Caco-2 (cell line): ENCODE data around the gene RIMS3. TPM values are rescaled to one million over a fixed set of nuclear protein-coding genes. Genes with fewer than 3 reads are reported as not detected.

Experiments
- BruUV-seq: library from RNA; stranded (reverse); fragments of 400-500 nt; replicated peaks from 2 replicates; lab custom pipeline; 2021; lab: Mats Ljungman, UMichigan
- CTCF ChIA-PET: fragments of 300-600 bp; sonication (Branson Sonifier 250); formaldehyde crosslinking; loops from one replicate; lab custom pipeline; 2022; ENCODE audit warnings: antibody characterized with exemption; lab: Charles Lee
- POLR2A ChIA-PET: fragments of 300-600 bp; sonication (Branson Sonifier 250); formaldehyde crosslinking; loops from one replicate; lab custom pipeline; 2022; ENCODE audit warnings: antibody characterized with exemption; lab: Charles Lee
- DNase-seq, 2 experiments: peaks; one replicate each; pipeline versions ENCODE4 v3.0.0 to v3.0.0-alpha.2; 2020 to 2022
- H3K27me3 ChIP-seq: replicated peaks from 2 replicates; pipeline ENCODE4 v1.6.0; 2011; ENCODE audit warnings: low read length; ENCODE audit not compliant: control insufficient read depth, insufficient read depth
- H3K36me3 ChIP-seq: 2 replicates; pipeline ENCODE4 v1.5.1; 2011; ENCODE audit warnings: low read length; ENCODE audit not compliant: control insufficient read depth, insufficient read depth
- H3K4me1 ChIP-seq: fragments of 250-450 bp; sonication (Bioruptor Pico); 2 replicates; pipeline ENCODE4 v1.5.1; 2020; ENCODE audit warnings: mild to moderate bottlenecking
- H3K4me3 ChIP-seq: 2 replicates; pipeline ENCODE4 v1.5.1; 2011; ENCODE audit warnings: low read depth, mild to moderate bottlenecking, control low read depth, low read length
- H3K9me3 ChIP-seq: fragments of 250-450 bp; sonication (Bioruptor Pico); 2 replicates; pipeline ENCODE4 v1.5.1; 2020; ENCODE audit warnings: mild to moderate bottlenecking, moderate library complexity
- H3K27ac Mint-ChIP-seq: one replicate; pipeline ENCODE4 v1.8.0; 2022; ENCODE audit warnings: mixed read lengths; ENCODE audit not compliant: unreplicated experiment
- H3K27me3 Mint-ChIP-seq: one replicate; pipeline ENCODE4 v1.8.0; 2022; ENCODE audit warnings: mixed read lengths; ENCODE audit not compliant: insufficient read depth, unreplicated experiment
- H3K36me3 Mint-ChIP-seq: one replicate; pipeline ENCODE4 v1.8.0; 2022; ENCODE audit warnings: mild to moderate bottlenecking, mixed read lengths; ENCODE audit not compliant: insufficient read depth, unreplicated experiment
- H3K4me1 Mint-ChIP-seq: one replicate; pipeline ENCODE4 v1.8.0; 2022; ENCODE audit warnings: low read depth, mixed read lengths; ENCODE audit not compliant: unreplicated experiment
- H3K4me3 Mint-ChIP-seq: one replicate; pipeline ENCODE4 v1.8.0; 2022; ENCODE audit warnings: mild to moderate bottlenecking, moderate library complexity, mixed read lengths; ENCODE audit not compliant: unreplicated experiment
- H3K9me3 Mint-ChIP-seq: one replicate; pipeline ENCODE4 v1.8.0; 2022; ENCODE audit warnings: mixed read lengths; ENCODE audit not compliant: unreplicated experiment
- CTCF ChIP-seq, 2 experiments: fragments of 200-600 bp in 1 of 2; IDR thresholded peaks; 1 replicate in 1 of 2; 2 replicates in 1 of 2; pipeline versions ENCODE4 v1.5.1 to v1.8.0; 2011 to 2022; ENCODE audit warnings: antibody characterized with exemption in 1 of 2, control low read depth in 1 of 2, inconsistent platforms in 1 of 2, low read depth in 1 of 2, low read length in 1 of 2, mild to moderate bottlenecking in 1 of 2, moderate library complexity in 1 of 2; ENCODE audit not compliant: insufficient read depth in 1 of 2, severe bottlenecking in 1 of 2, unreplicated experiment in 1 of 2
- intact Hi-C: fragments of 100-400 bp; cut with micrococcal nuclease; formaldehyde crosslinking; loops from one replicate; pipeline ENCODE4 v1.10.0; 2022; ENCODE audit not compliant: unreplicated experiment
- total RNA-seq: library from RNA; stranded (reverse); gene quantifications from 2 replicates; pipeline ENCODE4 v1.2.3, GENCODE V29; 2022

RIMS3 gene
- total RNA-seq, 1 experiment from 2014 or later: 3.1 TPM

GRCh38 chr1:40687059-40687458 is 21.6 kb upstream of the RIMS3 start:
- ChIA-PET POLR2A (no interaction called here), CTCF (no interaction called here)
- Mint-ChIP-seq H3K4me1 (no peaks in the 10 kb centered on the region), H3K27me3 (no peaks in the 10 kb centered on the region), H3K27ac (no peak overlapping the region), H3K9me3 (no peaks in the 10 kb centered on the region), H3K36me3 (peaks cover 16% of the 10 kb centered on the region), H3K4me3 (no peak overlapping the region)
- Histone ChIP-seq H3K27me3 (no peaks in the 10 kb centered on the region), H3K4me1 (peaks cover 4% of the 10 kb centered on the region; the same call in 1 of the 2 replicates), H3K9me3 (no peaks in the 10 kb centered on the region), H3K4me3 (no peak overlapping the region), H3K36me3 (no peaks in the 10 kb centered on the region)
- TF ChIP-seq CTCF (IDR thresholded peaks at IDR 0.05; ENCODE audit: insufficient read depth in 1 of 2, low read depth in 1 of 2, low read length in 1 of 2, severe bottlenecking in 1 of 2, unreplicated experiment in 1 of 2): no peak
- no peak for DNase-seq
- no TSS peak for BruUV-seq
- intact Hi-C loops: no loop called here

GRCh38 chr1:40684669-40685068 is 19.2 kb upstream of the RIMS3 start:
- H3K27me3 Mint-ChIP-seq: no peaks in the 10 kb centered on the region
- CTCF ChIA-PET: no interaction called here
- intact Hi-C loops: no loop called here
- Histone ChIP-seq H3K4me3 (no peak overlapping the region), H3K36me3 (no peaks in the 10 kb centered on the region), H3K9me3 (no peaks in the 10 kb centered on the region), H3K27me3 (no peaks in the 10 kb centered on the region), H3K4me1 (no peaks in the 10 kb centered on the region)
- H3K36me3 Mint-ChIP-seq: peaks cover 6% of the 10 kb centered on the region
- TF ChIP-seq CTCF (IDR thresholded peaks at IDR 0.05; ENCODE audit: insufficient read depth in 1 of 2, low read depth in 1 of 2, low read length in 1 of 2, severe bottlenecking in 1 of 2, unreplicated experiment in 1 of 2): no peak
- POLR2A ChIA-PET: no interaction called here
- no peaks in the 10 kb centered on the region for H3K4me1 Mint-ChIP-seq
- DNase-seq: no peak
- H3K27ac Mint-ChIP-seq: no peak overlapping the region
- H3K9me3 Mint-ChIP-seq: no peaks in the 10 kb centered on the region
- no peak overlapping the region for H3K4me3 Mint-ChIP-seq
- BruUV-seq: no TSS peak

- BruUV-seq: no TSS peak
- Mint-ChIP-seq H3K4me1 (no peaks in the 10 kb centered on the region), H3K4me3 (no peak overlapping the region), H3K36me3 (no peaks in the 10 kb centered on the region), H3K9me3 (no peaks in the 10 kb centered on the region), H3K27ac (no peak overlapping the region), H3K27me3 (no peaks in the 10 kb centered on the region)
- intact Hi-C loops: no loop called here
- Histone ChIP-seq H3K27me3 (no peaks in the 10 kb centered on the region), H3K36me3 (no peaks in the 10 kb centered on the region), H3K9me3 (no peaks in the 10 kb centered on the region), H3K4me1 (no peaks in the 10 kb centered on the region), H3K4me3 (no peak overlapping the region)
- TF ChIP-seq CTCF (IDR thresholded peaks at IDR 0.05; ENCODE audit: insufficient read depth in 1 of 2, low read depth in 1 of 2, low read length in 1 of 2, severe bottlenecking in 1 of 2, unreplicated experiment in 1 of 2): no peak
- POLR2A ChIA-PET: interaction anchor here (0.6 kb wide), 1 partner anchor 145 kb away, joined by 3 read pairs; no protein-coding TSS in a partner anchor
- no peak for DNase-seq
- CTCF ChIA-PET: no interaction called here
These were observed 13.9 kb upstream of the RIMS3 start for GRCh38 chr1:40679165-40679953.
